ENCODE results near the gene SPSB4.

Gene SPSB4

GRCh38 chr3:141096981-141097380 is 45.8 kb downstream of the SPSB4 start:
- Histone ChIP-seq H3K9me2 (replicated peaks; ENCODE audit: insufficient read depth, low read length) (no peaks in the 10 kb centered on the region), H3K27ac (ENCODE audit: low read length) (no peak overlapping the region)
- no peak for TF ChIP-seq EZH2 (optimal IDR thresholded peaks at IDR 0.05; ENCODE audit: low read depth, low read length)
- TF ChIP-seq EZH2phosphoT487 (IDR thresholded peaks at IDR 0.05; ENCODE audit: low read length): no peak
- no peak for TF ChIP-seq CTCF (IDR thresholded peaks at IDR 0.05; ENCODE audit: low read length)

GRCh38 chr3:141100112-141100511 is 49.0 kb downstream of the SPSB4 start:
- Histone ChIP-seq H3K4me2 (ENCODE audit: low read depth, low read length) (no peak overlapping the region), H3K9me3 (replicated peaks; ENCODE audit: insufficient read depth, low read length) (no peaks in the 10 kb centered on the region), H3K36me3 (replicated peaks; ENCODE audit: insufficient read depth, low read length) (no peaks in the 10 kb centered on the region), H3K27me3 (replicated peaks; ENCODE audit: insufficient read depth, low read length) (no peaks in the 10 kb centered on the region), H3K79me2 (ENCODE audit: low read length) (no peaks in the 10 kb centered on the region), H4K20me1 (ENCODE audit: insufficient read depth, low read length) (no peaks in the 10 kb centered on the region), H3K27ac (ENCODE audit: low read length) (no peak overlapping the region), H2AFZ (ENCODE audit: low read length) (no peak overlapping the region), H3K4me3 (ENCODE audit: low read length) (no peak overlapping the region), H3F3A (ENCODE audit: insufficient read depth, low read length) (no peaks in the 10 kb centered on the region), H3K9ac (ENCODE audit: low read length) (no peak overlapping the region), H3K4me1 (ENCODE audit: low read length) (no peaks in the 10 kb centered on the region), H3K9me2 (replicated peaks; ENCODE audit: insufficient read depth, low read length) (no peaks in the 10 kb centered on the region)
- no peak for DNase-seq
- TF ChIP-seq EZH2 (optimal IDR thresholded peaks at IDR 0.05; ENCODE audit: low read depth, low read length) (no peak), CTCF (IDR thresholded peaks at IDR 0.05; ENCODE audit: low read length) (no peak), EZH2phosphoT487 (IDR thresholded peaks at IDR 0.05; ENCODE audit: low read length) (no peak)

More at GRCh38 chr3:141096981-141097380, 45.8 kb downstream of the SPSB4 start:
- Histone ChIP-seq H3K4me3 (ENCODE audit: low read length) (no peak overlapping the region), H3K36me3 (replicated peaks; ENCODE audit: insufficient read depth, low read length) (no peaks in the 10 kb centered on the region), H3K4me2 (ENCODE audit: low read depth, low read length) (no peak overlapping the region), H3F3A (ENCODE audit: insufficient read depth, low read length) (no peaks in the 10 kb centered on the region), H3K9ac (ENCODE audit: low read length) (no peak overlapping the region), H3K9me3 (replicated peaks; ENCODE audit: insufficient read depth, low read length) (no peaks in the 10 kb centered on the region), H2AFZ (ENCODE audit: low read length) (no peak overlapping the region), H4K20me1 (ENCODE audit: insufficient read depth, low read length) (no peaks in the 10 kb centered on the region), H3K79me2 (ENCODE audit: low read length) (no peaks in the 10 kb centered on the region), H3K27me3 (replicated peaks; ENCODE audit: insufficient read depth, low read length) (no peaks in the 10 kb centered on the region), H3K4me1 (ENCODE audit: low read length) (no peaks in the 10 kb centered on the region)
- DNase-seq: no peak

GRCh38 chr3:141100531-141101320 is 49.6 kb downstream of the SPSB4 start:
- H2AFZ ChIP-seq (ENCODE audit: low read length): no peak overlapping the region
- TF ChIP-seq EZH2phosphoT487 (IDR thresholded peaks at IDR 0.05; ENCODE audit: low read length) (no peak), CTCF (IDR thresholded peaks at IDR 0.05; ENCODE audit: low read length) (no peak), EZH2 (optimal IDR thresholded peaks at IDR 0.05; ENCODE audit: low read depth, low read length) (no peak)
- no peaks in the 10 kb centered on the region for H3K4me1 ChIP-seq (ENCODE audit: low read length)
- DNase-seq: no peak
- no peak overlapping the region for H3K27ac ChIP-seq (ENCODE audit: low read length)
- H3F3A ChIP-seq (ENCODE audit: insufficient read depth, low read length): no peaks in the 10 kb centered on the region
- H3K9ac ChIP-seq (ENCODE audit: low read length): no peak overlapping the region
- no peaks in the 10 kb centered on the region for H3K36me3 ChIP-seq (replicated peaks; ENCODE audit: insufficient read depth, low read length)
- no peak overlapping the region for H3K4me2 ChIP-seq (ENCODE audit: low read depth, low read length)
- H4K20me1 ChIP-seq (ENCODE audit: insufficient read depth, low read length): no peaks in the 10 kb centered on the region
- H3K79me2 ChIP-seq (ENCODE audit: low read length): no peaks in the 10 kb centered on the region
- no peak overlapping the region for H3K4me3 ChIP-seq (ENCODE audit: low read length)
- no peaks in the 10 kb centered on the region for H3K9me2 ChIP-seq (replicated peaks; ENCODE audit: insufficient read depth, low read length)
- no peaks in the 10 kb centered on the region for H3K27me3 ChIP-seq (replicated peaks; ENCODE audit: insufficient read depth, low read length)
- no peaks in the 10 kb centered on the region for H3K9me3 ChIP-seq (replicated peaks; ENCODE audit: insufficient read depth, low read length)

Measured in MM.1S (cell line).